Neural cell (in vitro differentiated cells): ENCODE measurements around the gene WDR82.

Source experiments
- CTCF ChIP-seq: fragments of 450-650 bp; IDR thresholded peaks from 2 replicates; pipeline ENCODE4 v1.5.1; 2014; ENCODE audit warnings: antibody characterized with exemption, mild to moderate bottlenecking, moderate library complexity; ENCODE audit not compliant: poor library complexity, severe bottlenecking
- EP300 ChIP-seq: fragments of 450-650 bp; conservative IDR thresholded peaks from 2 replicates; pipeline ENCODE4 v1.6.1; 2014; ENCODE audit warnings: antibody characterized with exemption, mild to moderate bottlenecking, moderate library complexity; ENCODE audit not compliant: poor library complexity, severe bottlenecking
- EZH2 ChIP-seq: fragments of 200-600, 300-800 bp; shearing (Covaris generic), sonication (generic); IDR thresholded peaks from 2 replicates; pipeline ENCODE4 v1.6.1; 2014; ENCODE audit warnings: antibody characterized with exemption, low read length, borderline replicate concordance, mild to moderate bottlenecking; ENCODE audit not compliant: insufficient read depth, poor library complexity, severe bottlenecking
- POLR2AphosphoS5 ChIP-seq: IDR thresholded peaks from 2 replicates; pipeline ENCODE4 v1.6.1; 2012
- REST ChIP-seq: IDR thresholded peaks from 2 replicates; pipeline ENCODE4 v1.6.1; 2012; ENCODE audit warnings: borderline replicate concordance

- TF ChIP-seq CTCF (no peak), REST (no peak), EZH2 (no peak), POLR2AphosphoS5 (no peak), EP300 (no peak)
These were observed 44.5 kb downstream of the WDR82 start for GRCh38 chr3:52233968-52234367.
